Common myeloid progenitor, CD34-positive (primary cell): ENCODE data around the gene CEP70.
"Not testable (repeated sequence)": the region's sequence is repeated elsewhere in the genome, so short reads cannot be mapped to it uniquely, and the experiment has no call there.

Source experiments
- CTCF ChIA-PET: fragments of 350-600 bp; sonication (Branson Sonifier 250); formaldehyde crosslinking; loops from one replicate; lab custom pipeline; 2021; ENCODE audit warnings: antibody characterized with exemption; lab: Charles Lee
- POLR2A ChIA-PET: fragments of 350-600 bp; sonication (Branson Sonifier 250); formaldehyde crosslinking; loops from one replicate; lab custom pipeline; 2021; ENCODE audit warnings: antibody characterized with exemption; lab: Charles Lee
- DNase-seq, 3 donors: peaks; one replicate each; pipeline versions ENCODE4 v3.0.0 to v3.0.0-alpha.2; 2013
- H3K27ac ChIP-seq, 2 experiments: 1 replicate in 1 of 2; 2 replicates in 1 of 2; pipeline ENCODE4 v1.7.0; 2013; ENCODE audit warnings: inconsistent platforms in 2 of 2, low read length in 2 of 2, mild to moderate bottlenecking in 2 of 2, low read depth in 1 of 2, moderate library complexity in 1 of 2; ENCODE audit not compliant: severe bottlenecking in 2 of 2, insufficient read depth in 1 of 2, poor library complexity in 1 of 2
- H3K27me3 ChIP-seq, 5 experiments: replicated peaks in 2 of 5; 1 replicate in 3 of 5; 2 replicates in 2 of 5; pipeline versions ENCODE4 v1.6.1 to v1.7.0; 2013; ENCODE audit warnings: low read length in 4 of 5, mild to moderate bottlenecking in 2 of 5, moderate library complexity in 2 of 5, inconsistent platforms in 1 of 5; ENCODE audit not compliant: insufficient read depth in 5 of 5, control insufficient read depth in 4 of 5
- H3K36me3 ChIP-seq, 4 experiments: 1 replicate in 2 of 4; 2 replicates in 2 of 4; pipeline versions ENCODE4 v1.6.1 to v1.7.0; 2013; ENCODE audit warnings: low read length in 3 of 4, control low read depth in 1 of 4, mild to moderate bottlenecking in 1 of 4; ENCODE audit not compliant: control insufficient read depth in 4 of 4, insufficient read depth in 4 of 4
- H3K4me1 ChIP-seq, 4 experiments: 1 replicate in 3 of 4; 2 replicates in 1 of 4; pipeline versions ENCODE4 v1.6.1 to v1.7.1; 2013; ENCODE audit warnings: low read length in 3 of 4, mild to moderate bottlenecking in 3 of 4, control low read depth in 1 of 4, inconsistent platforms in 1 of 4, moderate library complexity in 1 of 4; ENCODE audit not compliant: control insufficient read depth in 4 of 4, insufficient read depth in 4 of 4; ENCODE audit errors: control extremely low read depth in 1 of 4
- H3K4me3 ChIP-seq, 7 experiments: 1 replicate in 4 of 7; 2 replicates in 3 of 7; pipeline versions ENCODE4 v1.5.1 to v1.7.0; 2013; ENCODE audit warnings: mild to moderate bottlenecking in 7 of 7, low read length in 6 of 7, moderate library complexity in 6 of 7, inconsistent platforms in 2 of 7, low read depth in 2 of 7, control low read depth in 1 of 7; ENCODE audit not compliant: insufficient read depth in 4 of 7, control insufficient read depth in 1 of 7; ENCODE audit errors: extremely low read depth in 1 of 7
- H3K9me3 ChIP-seq, 5 experiments: 1 replicate in 4 of 5; 2 replicates in 1 of 5; pipeline versions ENCODE4 v1.6.1 to v1.7.1; 2013; ENCODE audit warnings: low read length in 4 of 5, mild to moderate bottlenecking in 2 of 5, inconsistent platforms in 1 of 5, low read depth in 1 of 5, moderate library complexity in 1 of 5; ENCODE audit not compliant: control insufficient read depth in 4 of 5, insufficient read depth in 2 of 5; ENCODE audit errors: control extremely low read depth in 1 of 5
- WGBS: methylation state at CpG from one replicate; pipeline ENCODE4 v1.1.5; 2013; ENCODE audit not compliant: insufficient coverage; 5-methylcytosine and 5-hydroxymethylcytosine counted together

CEP70 gene

GRCh38 chr3:138498991-138499390 lies 95.1 kb downstream of the CEP70 start:
- H3K27ac ChIP-seq = no peak overlapping the region
- no peaks in the 10 kb centered on the region for H3K9me3 ChIP-seq
- H3K4me3 ChIP-seq = no peak overlapping the region
- POLR2A ChIA-PET = no interaction called here
- no peak for DNase-seq
- CTCF ChIA-PET = interaction anchor here (0.9 kb wide), 1 partner anchor 19 kb away, joined by 3 read pairs; no protein-coding TSS in a partner anchor
- no peaks in the 10 kb centered on the region for H3K27me3 ChIP-seq
- H3K36me3 ChIP-seq = peaks cover 0 to 17% (median 11%) of the 10 kb centered on the region in 4 experiments
- no peaks in the 10 kb centered on the region for H3K4me1 ChIP-seq

DNA sequence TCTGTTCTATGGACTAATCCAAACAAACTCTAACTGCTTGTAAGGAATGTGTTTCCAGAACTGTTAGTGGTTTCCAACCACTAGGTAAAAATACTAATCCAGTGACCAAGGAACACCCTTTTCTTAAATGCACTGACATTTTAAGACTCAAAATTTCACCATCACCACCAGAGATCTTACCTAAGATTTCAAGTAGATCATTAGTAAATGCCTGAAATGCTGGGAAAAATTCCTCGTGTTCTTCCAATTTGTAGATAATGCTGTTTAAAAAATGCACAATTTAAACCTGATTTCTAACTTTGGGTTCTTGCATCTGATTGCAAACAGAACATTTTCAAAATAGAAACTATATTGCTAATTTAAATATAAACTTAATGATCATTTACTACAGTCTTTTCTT lies 96.2 kb downstream of the CEP70 start:
- no peak overlapping the region for H3K4me3 ChIP-seq
- H3K9me3 ChIP-seq = no peaks in the 10 kb centered on the region
- H3K27me3 ChIP-seq = no peaks in the 10 kb centered on the region
- no peaks in the 10 kb centered on the region for H3K4me1 ChIP-seq
- ChIA-PET CTCF (interaction anchor here (0.9 kb wide), 1 partner anchor 18 kb away, joined by 3 read pairs; no protein-coding TSS in a partner anchor), POLR2A (no interaction called here)
- whole genome bisulfite sequencing = no CpG with 5 or more reads among the region's 1 CpG
- DNase-seq = no peak
- peaks cover 0 to 24% (median 15%) of the 10 kb centered on the region in 4 experiments for H3K36me3 ChIP-seq
- H3K27ac ChIP-seq = no peak overlapping the region

GRCh38 chr3:138497021-138497420 lies 97.0 kb downstream of the CEP70 start:
- DNase-seq = no peak
- ChIA-PET POLR2A (no interaction called here), CTCF (no interaction called here)
- no peak overlapping the region for H3K27ac ChIP-seq
- H3K4me1 ChIP-seq = no peaks in the 10 kb centered on the region
- no peaks in the 10 kb centered on the region for H3K27me3 ChIP-seq
- H3K9me3 ChIP-seq = peaks cover 0 to 4% (median 0%) of the 10 kb centered on the region in 5 experiments
- no peak overlapping the region for H3K4me3 ChIP-seq
- H3K36me3 ChIP-seq = peaks cover 0 to 33% (median 15%) of the 10 kb centered on the region in 4 experiments

GRCh38 chr3:138496436-138496835 lies 97.6 kb downstream of the CEP70 start:
- H3K9me3 ChIP-seq = peaks cover 0 to 8% (median 0%) of the 10 kb centered on the region in 5 experiments
- WGBS = 100% methylated on average over 1 of the region's 2 CpGs
- H3K27ac ChIP-seq = no peak overlapping the region
- peaks cover 0 to 33% (median 15%) of the 10 kb centered on the region in 4 experiments for H3K36me3 ChIP-seq
- H3K4me3 ChIP-seq = no peak overlapping the region
- H3K4me1 ChIP-seq = no peaks in the 10 kb centered on the region
- DNase-seq = no peak
- ChIA-PET CTCF (interaction anchor here (0.9 kb wide), 1 partner anchor 17 kb away, joined by 4 read pairs; no protein-coding TSS in a partner anchor), POLR2A (interaction anchor here (0.6 kb wide), 1 partner anchor 684 kb away, joined by 3 read pairs; no protein-coding TSS in a partner anchor)
- no peaks in the 10 kb centered on the region for H3K27me3 ChIP-seq

- ChIA-PET CTCF (interaction anchor here (0.9 kb wide), 1 partner anchor 16 kb away, joined by 4 read pairs; no protein-coding TSS in a partner anchor), POLR2A (interaction anchor here (0.6 kb wide), 1 partner anchor 13 kb away, joined by 3 read pairs; no protein-coding TSS in a partner anchor)
- 92% methylated on average over 1 of the region's 3 CpGs for WGBS
- not testable (repeated sequence) for H3K4me3 ChIP-seq, H3K27ac ChIP-seq, DNase-seq, H3K4me1 ChIP-seq, H3K27me3 ChIP-seq
- H3K36me3 ChIP-seq = peaks cover 0 to 33% (median 15%) of the 10 kb centered on the region in 4 experiments
- H3K9me3 ChIP-seq = peaks cover 0 to 14% (median 0%) of the 10 kb centered on the region in 5 experiments
Measured at GRCh38 chr3:138495638-138496037, 98.4 kb downstream of the CEP70 start.

DNA sequence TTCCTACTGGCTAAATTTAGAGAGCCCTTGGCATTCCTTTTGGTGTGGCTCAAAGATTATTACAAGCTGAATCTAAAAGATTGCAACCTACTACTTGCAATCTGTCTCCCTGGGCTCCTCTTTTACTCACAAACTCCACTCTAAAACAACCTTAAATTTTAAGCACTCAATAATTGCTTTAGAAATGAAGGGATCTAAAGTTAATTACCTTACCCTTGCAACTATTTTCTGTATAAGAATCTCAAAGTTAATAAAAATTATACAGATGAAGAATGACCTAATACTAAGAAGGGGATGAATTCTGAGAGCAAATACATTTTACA lies 99.5 kb downstream of the CEP70 start:
- Histone ChIP-seq H3K4me1 (no peaks in the 10 kb centered on the region), H3K4me3 (no peak overlapping the region), H3K27ac (no peak overlapping the region), H3K9me3 (peaks cover 0 to 18% (median 0%) of the 10 kb centered on the region in 5 experiments), H3K27me3 (no peaks in the 10 kb centered on the region), H3K36me3 (peaks cover 0 to 28% (median 12%) of the 10 kb centered on the region in 4 experiments)
- DNase-seq = no peak
- CTCF ChIA-PET = no interaction called here
- POLR2A ChIA-PET = no interaction called here

GRCh38 chr3:138493804-138494606 lies 100.1 kb downstream of the CEP70 start:
- Histone ChIP-seq H3K27ac (no peak overlapping the region), H3K36me3 (peaks cover 0 to 24% (median 11%) of the 10 kb centered on the region in 4 experiments), H3K9me3 (peaks cover 0 to 22% (median 0%) of the 10 kb centered on the region in 5 experiments), H3K27me3 (no peaks in the 10 kb centered on the region), H3K4me1 (no peaks in the 10 kb centered on the region), H3K4me3 (no peak overlapping the region)
- DNase-seq = peak in 1 of 3 donors; percentile 4
- 100% methylated on average over 2 of the region's 3 CpGs for WGBS
- CTCF ChIA-PET = no interaction called here
- POLR2A ChIA-PET = no interaction called here
